ENCODE results near the gene LBX1.

DNA sequence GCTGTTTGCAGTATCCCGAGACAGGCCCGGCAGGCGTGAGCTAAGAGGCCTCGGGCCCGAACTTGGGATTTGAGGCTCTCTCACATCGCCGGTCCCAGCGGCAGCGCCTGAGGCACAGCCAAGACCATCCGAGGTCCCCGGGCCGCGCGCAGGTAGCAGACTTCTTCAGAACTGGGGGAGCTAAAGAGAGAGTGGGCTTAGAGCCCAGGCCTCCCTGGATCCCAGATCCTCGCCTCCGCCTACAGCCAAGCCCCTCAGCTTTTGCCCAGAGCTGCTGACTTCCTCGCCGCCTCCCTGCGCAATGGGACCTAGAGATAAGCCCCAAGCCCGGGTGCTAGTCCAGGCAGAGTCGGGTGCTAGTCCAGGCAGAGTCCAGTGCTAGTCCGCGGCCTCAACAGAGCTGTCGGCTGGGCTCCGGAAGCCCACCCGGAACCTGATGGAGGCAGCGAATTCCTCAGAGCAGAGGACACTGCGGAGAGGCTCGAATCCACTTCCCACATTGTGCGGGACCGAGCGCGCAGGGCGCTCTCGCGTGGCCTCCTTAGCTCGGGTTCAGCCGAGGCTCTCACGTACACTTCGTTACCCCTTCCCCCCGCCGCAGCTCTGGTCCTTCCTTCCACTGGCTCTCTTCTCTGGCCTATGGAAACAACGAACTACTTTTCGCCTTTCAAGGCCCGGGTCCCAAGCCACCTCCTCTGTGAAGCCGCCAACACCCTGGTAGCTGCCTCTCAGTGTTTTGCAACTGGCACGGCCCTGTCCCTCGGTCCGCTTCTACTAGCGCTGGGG lies 5.8 kb downstream of the LBX1 start:
- TF ChIP-seq, protein P1, sequence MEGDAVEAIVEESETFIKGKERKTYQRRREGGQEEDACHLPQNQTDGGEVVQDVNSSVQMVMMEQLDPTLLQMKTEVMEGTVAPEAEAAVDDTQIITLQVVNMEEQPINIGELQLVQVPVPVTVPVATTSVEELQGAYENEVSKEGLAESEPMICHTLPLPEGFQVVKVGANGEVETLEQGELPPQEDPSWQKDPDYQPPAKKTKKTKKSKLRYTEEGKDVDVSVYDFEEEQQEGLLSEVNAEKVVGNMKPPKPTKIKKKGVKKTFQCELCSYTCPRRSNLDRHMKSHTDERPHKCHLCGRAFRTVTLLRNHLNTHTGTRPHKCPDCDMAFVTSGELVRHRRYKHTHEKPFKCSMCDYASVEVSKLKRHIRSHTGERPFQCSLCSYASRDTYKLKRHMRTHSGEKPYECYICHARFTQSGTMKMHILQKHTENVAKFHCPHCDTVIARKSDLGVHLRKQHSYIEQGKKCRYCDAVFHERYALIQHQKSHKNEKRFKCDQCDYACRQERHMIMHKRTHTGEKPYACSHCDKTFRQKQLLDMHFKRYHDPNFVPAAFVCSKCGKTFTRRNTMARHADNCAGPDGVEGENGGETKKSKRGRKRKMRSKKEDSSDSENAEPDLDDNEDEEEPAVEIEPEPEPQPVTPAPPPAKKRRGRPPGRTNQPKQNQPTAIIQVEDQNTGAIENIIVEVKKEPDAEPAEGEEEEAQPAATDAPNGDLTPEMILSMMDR (IDR thresholded peaks at IDR 0.05): no peak
- no peak for TF ChIP-seq POLR2A (IDR thresholded peaks at IDR 0.05)
